ENCODE data around the gene SVIL.

Gene SVIL

GRCh38 chr10:29651767-29652166 lies 17.0 kb upstream of the SVIL start:
- H3K79me2 ChIP-seq (ENCODE audit: insufficient read depth, low read length) = no peaks in the 10 kb centered on the region
- no peak overlapping the region for H3K4me3 ChIP-seq (ENCODE audit: low read depth, low read length, poor library complexity, severe bottlenecking)
- no peaks in the 10 kb centered on the region for H3K9me2 ChIP-seq (ENCODE audit: low read depth, low read length)
- H3F3A ChIP-seq (ENCODE audit: insufficient read depth, low read length) = no peaks in the 10 kb centered on the region
- no peak overlapping the region for H2AFZ ChIP-seq (ENCODE audit: low read length)
- H4K20me1 ChIP-seq (ENCODE audit: insufficient read depth, low read length) = no peaks in the 10 kb centered on the region
- H3K4me1 ChIP-seq (ENCODE audit: insufficient read depth, low read length, severe bottlenecking) = no peaks in the 10 kb centered on the region
- H3K4me2 ChIP-seq (ENCODE audit: low read length) = no peak overlapping the region
- no peak overlapping the region for H3K9ac ChIP-seq (ENCODE audit: low read length)
- no peaks in the 10 kb centered on the region for H3K36me3 ChIP-seq (ENCODE audit: insufficient read depth, low read length)
- no peak overlapping the region for H3K27ac ChIP-seq (ENCODE audit: low read depth, low read length, poor library complexity, severe bottlenecking)
- H3K9me3 ChIP-seq (ENCODE audit: low read length) = no peaks in the 10 kb centered on the region
- TF ChIP-seq EZH2 (IDR thresholded peaks at IDR 0.05; ENCODE audit: borderline replicate concordance, low read length) = no peak
- TF ChIP-seq, protein P1, sequence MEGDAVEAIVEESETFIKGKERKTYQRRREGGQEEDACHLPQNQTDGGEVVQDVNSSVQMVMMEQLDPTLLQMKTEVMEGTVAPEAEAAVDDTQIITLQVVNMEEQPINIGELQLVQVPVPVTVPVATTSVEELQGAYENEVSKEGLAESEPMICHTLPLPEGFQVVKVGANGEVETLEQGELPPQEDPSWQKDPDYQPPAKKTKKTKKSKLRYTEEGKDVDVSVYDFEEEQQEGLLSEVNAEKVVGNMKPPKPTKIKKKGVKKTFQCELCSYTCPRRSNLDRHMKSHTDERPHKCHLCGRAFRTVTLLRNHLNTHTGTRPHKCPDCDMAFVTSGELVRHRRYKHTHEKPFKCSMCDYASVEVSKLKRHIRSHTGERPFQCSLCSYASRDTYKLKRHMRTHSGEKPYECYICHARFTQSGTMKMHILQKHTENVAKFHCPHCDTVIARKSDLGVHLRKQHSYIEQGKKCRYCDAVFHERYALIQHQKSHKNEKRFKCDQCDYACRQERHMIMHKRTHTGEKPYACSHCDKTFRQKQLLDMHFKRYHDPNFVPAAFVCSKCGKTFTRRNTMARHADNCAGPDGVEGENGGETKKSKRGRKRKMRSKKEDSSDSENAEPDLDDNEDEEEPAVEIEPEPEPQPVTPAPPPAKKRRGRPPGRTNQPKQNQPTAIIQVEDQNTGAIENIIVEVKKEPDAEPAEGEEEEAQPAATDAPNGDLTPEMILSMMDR (IDR thresholded peaks at IDR 0.05; ENCODE audit: low read length) = no peak
- no peaks in the 10 kb centered on the region for H3K27me3 ChIP-seq (ENCODE audit: insufficient read depth, low read length)

DNA sequence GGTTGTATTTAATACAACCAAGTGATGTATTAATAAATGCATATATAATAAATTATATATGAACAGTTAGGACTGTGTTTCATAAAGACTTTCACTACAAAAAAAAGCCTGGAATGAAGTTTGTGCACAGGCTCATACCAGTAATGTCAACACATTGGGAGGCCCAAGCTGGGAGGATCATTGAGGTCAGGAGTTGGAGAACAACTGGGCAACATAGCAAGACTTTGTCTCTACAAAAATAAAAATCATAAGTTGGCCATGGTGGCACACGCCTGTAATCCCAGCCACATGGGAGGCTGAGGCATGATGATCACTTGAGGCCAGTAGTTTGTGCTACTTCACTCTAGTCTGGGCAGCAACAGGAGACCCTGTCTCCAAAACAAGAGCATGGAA lies 15.8 kb upstream of the SVIL start:
- Histone ChIP-seq H3F3A (ENCODE audit: insufficient read depth, low read length) (no peaks in the 10 kb centered on the region), H4K20me1 (ENCODE audit: insufficient read depth, low read length) (no peaks in the 10 kb centered on the region)

GRCh38 chr10:29649561-29650551 lies 15.1 kb upstream of the SVIL start:
- H3K4me3 ChIP-seq (ENCODE audit: low read depth, low read length, poor library complexity, severe bottlenecking) = no peak overlapping the region
- H3K9ac ChIP-seq (ENCODE audit: low read length) = no peak overlapping the region
- no peak overlapping the region for H3K27ac ChIP-seq (ENCODE audit: low read depth, low read length, poor library complexity, severe bottlenecking)
- no peaks in the 10 kb centered on the region for H3K4me1 ChIP-seq (ENCODE audit: insufficient read depth, low read length, severe bottlenecking)
- no peaks in the 10 kb centered on the region for H3K79me2 ChIP-seq (ENCODE audit: insufficient read depth, low read length)
- no peak overlapping the region for H2AFZ ChIP-seq (ENCODE audit: low read length)
- H3K36me3 ChIP-seq (ENCODE audit: insufficient read depth, low read length) = no peaks in the 10 kb centered on the region
- H3K9me2 ChIP-seq (ENCODE audit: low read depth, low read length) = no peaks in the 10 kb centered on the region
- H3K9me3 ChIP-seq (ENCODE audit: low read length) = no peaks in the 10 kb centered on the region
- H3K27me3 ChIP-seq (ENCODE audit: insufficient read depth, low read length) = no peaks in the 10 kb centered on the region
- H3F3A ChIP-seq (ENCODE audit: insufficient read depth, low read length) = no peaks in the 10 kb centered on the region
- TF ChIP-seq, protein P1 (IDR thresholded peaks at IDR 0.05; ENCODE audit: low read length) = no peak
- no peak for TF ChIP-seq EZH2 (IDR thresholded peaks at IDR 0.05; ENCODE audit: borderline replicate concordance, low read length)
- no peak overlapping the region for H3K4me2 ChIP-seq (ENCODE audit: low read length)
- H4K20me1 ChIP-seq (ENCODE audit: insufficient read depth, low read length) = no peaks in the 10 kb centered on the region

More for the DNA sequence above, 15.8 kb upstream of the SVIL start:
- H3K36me3 ChIP-seq (ENCODE audit: insufficient read depth, low read length) = no peaks in the 10 kb centered on the region
- H3K4me2 ChIP-seq (ENCODE audit: low read length) = no peak overlapping the region
- H3K27me3 ChIP-seq (ENCODE audit: insufficient read depth, low read length) = no peaks in the 10 kb centered on the region
- H3K4me1 ChIP-seq (ENCODE audit: insufficient read depth, low read length, severe bottlenecking) = no peaks in the 10 kb centered on the region
- H3K9me3 ChIP-seq (ENCODE audit: low read length) = no peaks in the 10 kb centered on the region
- TF ChIP-seq, protein P1 (IDR thresholded peaks at IDR 0.05; ENCODE audit: low read length) = no peak
- TF ChIP-seq EZH2 (IDR thresholded peaks at IDR 0.05; ENCODE audit: borderline replicate concordance, low read length) = no peak
- no peak overlapping the region for H3K9ac ChIP-seq (ENCODE audit: low read length)
- H3K79me2 ChIP-seq (ENCODE audit: insufficient read depth, low read length) = no peaks in the 10 kb centered on the region
- H2AFZ ChIP-seq (ENCODE audit: low read length) = no peak overlapping the region
- H3K4me3 ChIP-seq (ENCODE audit: low read depth, low read length, poor library complexity, severe bottlenecking) = no peak overlapping the region
- H3K27ac ChIP-seq (ENCODE audit: low read depth, low read length, poor library complexity, severe bottlenecking) = no peak overlapping the region
- no peaks in the 10 kb centered on the region for H3K9me2 ChIP-seq (ENCODE audit: low read depth, low read length)

Measured in OCI-LY1 (cell line).